Keratinocyte (primary cell): ENCODE results near the gene SSR3. TPM values are rescaled to one million over a fixed set of nuclear protein-coding genes. Genes with fewer than 3 reads are reported as not detected.

Experiments
- DNase-seq: peaks from one replicate; pipeline ENCODE4 v3.0.0-alpha.2; 2011; ENCODE audit warnings: low read depth, missing footprints, low spot score
- FAIRE-seq: peaks from 2 replicates; lab custom pipeline; 2011; peaks lifted over from hg19 to GRCh38; lab: Jason Lieb, UNC
- H2AFZ ChIP-seq: 2 replicates; pipeline ENCODE4 v1.6.0; 2012; ENCODE audit warnings: low read length, control low read depth, inconsistent platforms; ENCODE audit not compliant: control insufficient read depth
- H3K27ac ChIP-seq: 2 replicates; pipeline ENCODE4 v1.5.1; 2011; ENCODE audit warnings: low read length; ENCODE audit not compliant: control insufficient read depth, insufficient read depth
- H3K27me3 ChIP-seq: 3 replicates; pipeline ENCODE4 v1.6.0; 2011; ENCODE audit warnings: low read length; ENCODE audit not compliant: control insufficient read depth, insufficient read depth; ENCODE audit errors: extremely low read depth
- H3K36me3 ChIP-seq, 2 experiments: 2 replicates in 1 of 2; 3 replicates in 1 of 2; pipeline ENCODE4 v1.5.1; 2011; ENCODE audit warnings: low read length in 2 of 2, mild to moderate bottlenecking in 1 of 2; ENCODE audit not compliant: control insufficient read depth in 2 of 2, insufficient read depth in 2 of 2; ENCODE audit errors: extremely low read depth in 1 of 2
- H3K4me1 ChIP-seq: 3 replicates; pipeline ENCODE4 v1.5.1; 2011; ENCODE audit warnings: low read length; ENCODE audit not compliant: control insufficient read depth, insufficient read depth; ENCODE audit errors: extremely low read depth
- H3K4me2 ChIP-seq: 3 replicates; pipeline ENCODE4 v1.6.0; 2011; ENCODE audit warnings: low read depth, low read length; ENCODE audit not compliant: control insufficient read depth, insufficient read depth; ENCODE audit errors: extremely low read depth
- H3K4me3 ChIP-seq, 3 experiments: fragments of 200-600 bp in 1 of 3; sonication (generic) in 1 of 3; 2 replicates in 2 of 3; 3 replicates in 1 of 3; pipeline ENCODE4 v1.5.1; 2011 to 2016; ENCODE audit warnings: low read length in 3 of 3, mild to moderate bottlenecking in 3 of 3, control low read depth in 2 of 3, inconsistent platforms in 1 of 3, low read depth in 1 of 3, mixed read lengths in 1 of 3, mixed run types in 1 of 3, moderate library complexity in 1 of 3; ENCODE audit not compliant: control insufficient read depth in 2 of 3, insufficient read depth in 2 of 3; ENCODE audit errors: extremely low read depth in 1 of 3
- H3K79me2 ChIP-seq: 2 replicates; pipeline ENCODE4 v1.6.0; 2012; ENCODE audit warnings: low read length; ENCODE audit not compliant: control insufficient read depth, insufficient read depth
- H3K9ac ChIP-seq: 3 replicates; pipeline ENCODE4 v1.6.0; 2011; ENCODE audit warnings: low read length; ENCODE audit not compliant: control insufficient read depth, insufficient read depth; ENCODE audit errors: extremely low read depth
- H3K9me1 ChIP-seq: 3 replicates; pipeline ENCODE4 v1.6.0; 2011; ENCODE audit warnings: low read length; ENCODE audit not compliant: control insufficient read depth, insufficient read depth; ENCODE audit errors: extremely low read depth
- H3K9me3 ChIP-seq: 2 replicates; pipeline ENCODE4 v1.5.1; 2012; ENCODE audit warnings: low read depth, low read length; ENCODE audit not compliant: control insufficient read depth
- H4K20me1 ChIP-seq: 3 replicates; pipeline ENCODE4 v1.6.0; 2011; ENCODE audit warnings: low read length; ENCODE audit not compliant: control insufficient read depth, insufficient read depth; ENCODE audit errors: extremely low read depth
- EZH2 ChIP-seq: IDR thresholded peaks from one replicate; pipeline ENCODE4 v1.6.1; 2012; ENCODE audit warnings: inconsistent platforms, mild to moderate bottlenecking, low read length, moderate library complexity
- dilution Hi-C: fragments of 300-500 bp; cut with MboI; formaldehyde crosslinking; loops from one replicate; pipeline ENCODE4 v1.7.0; 2020; ENCODE audit warnings: low sequenced_read_pairs; ENCODE audit not compliant: extremely low pct_ligation_motif_present
- polyA plus RNA-seq, 5 experiments: library from polyadenylated mRNA; depleted of rRNA in 3 of 5; stranded (reverse) in 3 of 5; stranded (forward) in 1 of 5; unstranded in 1 of 5; fragments of >200 nt; gene quantifications; 1 replicate in 1 of 5; 2 replicates in 3 of 5; 3 replicates in 1 of 5; pipeline versions ENCODE4 v1.2.1 to v1.2.3, GENCODE V29; 2011 to 2012; ENCODE audit warnings: missing spikeins in 2 of 5, low read depth in 1 of 5, low replicate concordance in 1 of 5
- TF ChIP-seq, protein P1 (sequence below), 3 experiments: IDR thresholded peaks in 1 of 3; conservative IDR thresholded peaks in 1 of 3; optimal IDR thresholded peaks in 1 of 3; 2 replicates in 2 of 3; 3 replicates in 1 of 3; pipeline versions ENCODE3 to v1.5.1; 2011; ENCODE audit warnings: low read length in 3 of 3, mild to moderate bottlenecking in 3 of 3, moderate library complexity in 2 of 3, control low read depth in 1 of 3, inconsistent platforms in 1 of 3; ENCODE audit not compliant: insufficient read depth in 2 of 3; ENCODE audit errors: extremely low read depth in 1 of 3

The SSR3 gene
- polyA plus RNA-seq, 1 donor (not counting 4 experiments of a cell fraction or from before 2014, with no cell fraction given): 378 TPM

DNA sequence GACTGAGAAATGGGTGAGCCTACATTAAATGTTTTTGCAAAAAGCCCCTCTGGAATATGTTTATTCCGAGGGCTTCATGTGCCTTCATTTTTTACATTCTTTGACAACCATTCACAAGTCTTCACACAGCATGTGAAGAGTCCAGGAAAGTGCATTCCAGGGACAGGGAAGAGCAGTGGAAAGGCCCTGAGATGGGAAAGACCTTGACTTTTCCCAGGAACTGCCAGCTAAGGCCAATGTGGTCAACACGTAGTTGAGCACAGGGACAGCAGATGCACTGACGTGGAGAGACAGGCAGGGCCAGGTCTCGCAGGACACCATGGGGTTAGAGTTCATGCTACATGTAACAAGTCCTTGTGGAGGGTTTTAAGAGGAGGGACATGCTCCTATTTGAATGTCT is 21.7 kb downstream of the SSR3 start:
- H3K4me2 ChIP-seq: no peak overlapping the region

DNA sequence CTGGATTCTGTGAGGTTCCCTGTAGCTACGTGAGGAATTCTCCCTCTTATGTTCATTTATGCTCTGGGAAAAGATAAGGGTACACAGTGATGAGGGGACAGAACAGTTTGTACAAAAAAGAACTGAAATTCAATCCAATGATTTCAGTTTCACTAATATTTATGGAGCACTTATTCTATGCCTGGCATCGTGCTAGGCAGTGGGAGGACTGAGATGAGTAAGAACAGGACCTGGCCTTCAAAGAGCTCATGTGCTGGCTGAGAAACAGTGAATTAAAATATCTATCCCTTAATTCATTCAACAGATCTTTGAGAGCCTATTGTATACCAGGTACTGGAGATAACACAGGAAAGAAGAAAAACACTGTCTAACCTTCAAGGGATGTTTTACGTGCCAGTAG is 22.2 kb downstream of the SSR3 start:
- TF ChIP-seq, protein P1, sequence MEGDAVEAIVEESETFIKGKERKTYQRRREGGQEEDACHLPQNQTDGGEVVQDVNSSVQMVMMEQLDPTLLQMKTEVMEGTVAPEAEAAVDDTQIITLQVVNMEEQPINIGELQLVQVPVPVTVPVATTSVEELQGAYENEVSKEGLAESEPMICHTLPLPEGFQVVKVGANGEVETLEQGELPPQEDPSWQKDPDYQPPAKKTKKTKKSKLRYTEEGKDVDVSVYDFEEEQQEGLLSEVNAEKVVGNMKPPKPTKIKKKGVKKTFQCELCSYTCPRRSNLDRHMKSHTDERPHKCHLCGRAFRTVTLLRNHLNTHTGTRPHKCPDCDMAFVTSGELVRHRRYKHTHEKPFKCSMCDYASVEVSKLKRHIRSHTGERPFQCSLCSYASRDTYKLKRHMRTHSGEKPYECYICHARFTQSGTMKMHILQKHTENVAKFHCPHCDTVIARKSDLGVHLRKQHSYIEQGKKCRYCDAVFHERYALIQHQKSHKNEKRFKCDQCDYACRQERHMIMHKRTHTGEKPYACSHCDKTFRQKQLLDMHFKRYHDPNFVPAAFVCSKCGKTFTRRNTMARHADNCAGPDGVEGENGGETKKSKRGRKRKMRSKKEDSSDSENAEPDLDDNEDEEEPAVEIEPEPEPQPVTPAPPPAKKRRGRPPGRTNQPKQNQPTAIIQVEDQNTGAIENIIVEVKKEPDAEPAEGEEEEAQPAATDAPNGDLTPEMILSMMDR (optimal IDR thresholded peaks at IDR 0.05 in 1 of 3, IDR thresholded peaks at IDR 0.05 in 1 of 3, conservative IDR thresholded peaks at IDR 0.05 in 1 of 3; ENCODE audit: extremely low read depth in 1 of 3, insufficient read depth in 2 of 3, low read length in 3 of 3): no peak
- no peak for TF ChIP-seq EZH2
- no peaks in the 10 kb centered on the region for H3K79me2 ChIP-seq
- H3K9me3 ChIP-seq: no peaks in the 10 kb centered on the region
- H3K4me2 ChIP-seq: no peak overlapping the region
- H4K20me1 ChIP-seq: no peaks in the 10 kb centered on the region
- peaks cover 11% of the 10 kb centered on the region for H3K4me1 ChIP-seq
- dilution Hi-C loops: no loop called here
- no peak for DNase-seq
- H3K36me3 ChIP-seq: no peaks in the 10 kb centered on the region
- no peak overlapping the region for H3K27ac ChIP-seq
- H3K4me3 ChIP-seq: no peak overlapping the region
- H3K9ac ChIP-seq: no peak overlapping the region
- no peak overlapping the region for H2AFZ ChIP-seq
- FAIRE-seq: no peak
- H3K9me1 ChIP-seq: no peaks in the 10 kb centered on the region
- no peaks in the 10 kb centered on the region for H3K27me3 ChIP-seq

More for the DNA sequence above, 21.7 kb downstream of the SSR3 start:
- no peak for DNase-seq
- no peaks in the 10 kb centered on the region for H3K9me3 ChIP-seq
- no peak for TF ChIP-seq EZH2
- TF ChIP-seq, protein P1 (optimal IDR thresholded peaks at IDR 0.05 in 1 of 3, IDR thresholded peaks at IDR 0.05 in 1 of 3, conservative IDR thresholded peaks at IDR 0.05 in 1 of 3; ENCODE audit: extremely low read depth in 1 of 3, insufficient read depth in 2 of 3, low read length in 3 of 3): no peak
- H4K20me1 ChIP-seq: no peaks in the 10 kb centered on the region
- no peaks in the 10 kb centered on the region for H3K79me2 ChIP-seq
- no peaks in the 10 kb centered on the region for H3K9me1 ChIP-seq
- H3K9ac ChIP-seq: no peak overlapping the region
- H2AFZ ChIP-seq: no peak overlapping the region
- peaks cover 11% of the 10 kb centered on the region for H3K4me1 ChIP-seq
- H3K27ac ChIP-seq: no peak overlapping the region
- H3K36me3 ChIP-seq: no peaks in the 10 kb centered on the region
- no peaks in the 10 kb centered on the region for H3K27me3 ChIP-seq
- no peak overlapping the region for H3K4me3 ChIP-seq
- dilution Hi-C loops: no loop called here
- FAIRE-seq: no peak
